NCI-H226 (cell line): Measurements from ENCODE around the gene GPRC6A.
"Not testable (repeated sequence)": the region's sequence is repeated elsewhere in the genome, so short reads cannot be mapped to it uniquely, and the experiment has no call there.

Experiments
- DNase-seq: peaks from one replicate; pipeline ENCODE4 v3.0.0-alpha.2; 2015

The GPRC6A gene, protein sequence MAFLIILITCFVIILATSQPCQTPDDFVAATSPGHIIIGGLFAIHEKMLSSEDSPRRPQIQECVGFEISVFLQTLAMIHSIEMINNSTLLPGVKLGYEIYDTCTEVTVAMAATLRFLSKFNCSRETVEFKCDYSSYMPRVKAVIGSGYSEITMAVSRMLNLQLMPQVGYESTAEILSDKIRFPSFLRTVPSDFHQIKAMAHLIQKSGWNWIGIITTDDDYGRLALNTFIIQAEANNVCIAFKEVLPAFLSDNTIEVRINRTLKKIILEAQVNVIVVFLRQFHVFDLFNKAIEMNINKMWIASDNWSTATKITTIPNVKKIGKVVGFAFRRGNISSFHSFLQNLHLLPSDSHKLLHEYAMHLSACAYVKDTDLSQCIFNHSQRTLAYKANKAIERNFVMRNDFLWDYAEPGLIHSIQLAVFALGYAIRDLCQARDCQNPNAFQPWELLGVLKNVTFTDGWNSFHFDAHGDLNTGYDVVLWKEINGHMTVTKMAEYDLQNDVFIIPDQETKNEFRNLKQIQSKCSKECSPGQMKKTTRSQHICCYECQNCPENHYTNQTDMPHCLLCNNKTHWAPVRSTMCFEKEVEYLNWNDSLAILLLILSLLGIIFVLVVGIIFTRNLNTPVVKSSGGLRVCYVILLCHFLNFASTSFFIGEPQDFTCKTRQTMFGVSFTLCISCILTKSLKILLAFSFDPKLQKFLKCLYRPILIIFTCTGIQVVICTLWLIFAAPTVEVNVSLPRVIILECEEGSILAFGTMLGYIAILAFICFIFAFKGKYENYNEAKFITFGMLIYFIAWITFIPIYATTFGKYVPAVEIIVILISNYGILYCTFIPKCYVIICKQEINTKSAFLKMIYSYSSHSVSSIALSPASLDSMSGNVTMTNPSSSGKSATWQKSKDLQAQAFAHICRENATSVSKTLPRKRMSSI

DNA sequence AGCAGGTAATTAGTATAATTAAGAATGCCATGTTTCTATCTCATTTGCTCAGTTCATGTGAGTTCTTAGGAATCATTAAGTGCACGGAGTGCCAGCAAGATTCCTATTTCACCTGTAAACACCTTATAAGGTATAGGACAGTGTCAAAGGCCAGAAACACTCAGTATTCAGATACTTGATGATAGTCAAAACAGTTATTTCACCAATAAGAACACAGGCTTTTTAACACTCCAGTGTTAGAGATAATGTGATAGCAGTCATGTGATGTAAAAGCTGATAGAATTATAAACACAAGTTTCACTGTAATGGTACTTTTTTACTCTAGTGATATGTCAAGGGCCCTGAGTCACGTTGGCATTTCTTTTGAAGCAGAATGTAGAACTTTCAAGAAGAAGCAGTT, at the start of gene GPRC6A:
Gene GPRC6A, minus strand, starts transcription at position 101 of the 400 bp plus-strand sequence. Its CDS starts 70 bp downstream, at position 31.
- DNase-seq = no peak

DNA sequence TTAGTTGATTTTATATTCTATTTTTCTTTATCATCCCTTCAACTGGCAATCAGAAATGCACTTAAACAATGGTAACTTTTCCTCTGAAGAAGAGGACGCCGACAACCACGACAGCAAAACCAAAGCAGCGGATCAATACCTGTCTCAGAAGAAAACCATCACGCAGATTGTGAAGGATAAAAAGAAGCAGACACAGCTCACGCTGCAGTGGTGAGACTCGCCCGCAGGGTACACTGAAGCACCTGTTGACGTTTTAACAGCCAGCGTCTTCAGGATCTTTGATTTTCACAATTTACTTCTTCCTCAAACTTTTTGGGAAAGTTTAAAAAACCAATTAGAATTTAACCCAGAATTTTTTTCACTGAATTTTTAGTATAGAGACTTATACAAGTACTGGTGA, 48.9 kb upstream of the GPRC6A start:
- DNase-seq = no peak

DNA sequence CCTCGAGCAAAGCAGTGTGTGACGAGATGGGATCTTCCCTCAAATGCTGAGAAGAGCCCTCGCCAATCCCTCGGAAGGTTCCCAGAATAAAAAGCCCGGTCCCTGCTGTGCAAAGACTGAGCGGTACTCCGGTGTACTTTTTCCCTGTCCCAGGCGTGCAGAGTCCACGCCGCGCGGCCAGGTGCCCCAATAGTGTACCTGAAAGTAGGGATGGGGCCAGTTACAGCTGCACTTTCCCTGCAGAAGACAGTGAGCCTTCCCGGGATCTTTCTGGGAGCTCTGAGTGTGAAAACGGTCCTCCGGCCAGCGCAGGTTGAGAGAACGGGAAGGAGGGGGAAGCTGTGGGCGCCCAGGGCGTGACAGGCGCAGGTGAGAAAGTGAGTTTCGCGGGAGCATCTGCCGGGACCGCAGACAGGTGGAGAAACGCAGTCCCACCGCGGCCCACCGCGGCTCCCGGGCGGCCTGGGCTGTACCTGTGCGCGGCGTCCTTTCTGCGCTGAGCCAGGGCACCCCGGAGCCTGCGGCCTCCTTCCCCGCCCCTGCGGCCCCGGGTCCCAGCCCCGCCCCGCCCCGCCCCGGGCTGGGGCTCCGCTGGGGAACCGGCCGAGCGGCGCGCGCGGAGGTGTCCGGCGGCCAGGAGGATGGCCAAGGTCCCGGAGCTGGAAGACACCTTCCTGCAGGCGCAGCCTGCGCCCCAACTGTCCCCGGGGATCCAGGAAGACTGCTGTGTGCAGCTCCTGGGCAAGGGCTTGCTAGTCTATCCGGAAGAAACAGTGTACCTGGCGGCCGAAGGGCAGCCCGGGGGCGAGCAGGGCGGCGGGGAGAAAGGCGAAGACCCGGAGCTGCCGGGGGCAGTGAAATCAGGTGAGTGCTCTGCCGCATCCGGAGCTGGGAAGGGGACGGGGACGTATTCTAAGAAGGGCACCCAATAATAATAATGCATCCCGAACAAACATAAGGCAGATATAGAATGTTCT, 48.0 kb upstream of the GPRC6A start, which contains the start of gene RFX6:
Gene RFX6, plus strand, starts transcription at position 608 of the 977 bp plus-strand sequence. Its CDS starts 34 bp downstream, at position 642.
- no peak for DNase-seq

DNA sequence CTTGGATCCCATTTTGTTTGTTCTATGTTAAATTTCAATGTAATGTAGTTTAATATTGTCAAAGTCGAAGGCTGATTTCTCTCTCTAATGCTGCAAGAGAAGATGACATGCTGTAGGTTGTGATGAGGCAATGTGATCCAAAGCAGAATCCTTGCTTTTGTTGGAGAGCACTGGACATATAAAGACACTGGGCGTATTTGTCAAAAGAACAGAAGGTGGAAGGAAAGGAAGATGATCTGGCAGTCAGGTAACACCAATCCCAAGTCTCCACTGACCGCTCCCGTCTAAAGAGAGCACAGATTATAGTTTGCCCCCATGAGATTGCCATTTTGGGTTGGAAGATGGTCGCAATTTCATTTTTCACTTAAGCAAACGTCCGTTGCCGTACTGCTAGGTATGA, 47.2 kb upstream of the GPRC6A start:
- DNase-seq = no peak

DNA sequence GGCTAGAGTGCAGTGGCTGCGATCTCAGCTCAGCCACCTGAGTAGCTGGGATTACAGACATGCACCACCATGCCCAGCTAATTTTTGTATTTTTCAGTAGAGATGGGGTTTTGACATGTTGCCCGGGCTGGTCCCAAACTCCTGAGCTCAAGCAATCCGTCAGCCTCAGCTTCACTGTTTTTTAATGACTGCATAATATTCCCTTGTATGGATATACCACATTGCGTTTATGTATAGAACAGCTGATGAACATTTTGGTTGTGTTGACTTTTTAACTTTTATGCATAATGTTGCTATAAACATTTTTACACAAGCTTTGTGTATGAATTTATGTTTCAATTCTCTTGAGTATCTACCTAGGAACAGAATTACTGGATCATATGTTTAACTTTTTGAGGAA, 43.9 kb upstream of the GPRC6A start:
- no peak for DNase-seq

DNA sequence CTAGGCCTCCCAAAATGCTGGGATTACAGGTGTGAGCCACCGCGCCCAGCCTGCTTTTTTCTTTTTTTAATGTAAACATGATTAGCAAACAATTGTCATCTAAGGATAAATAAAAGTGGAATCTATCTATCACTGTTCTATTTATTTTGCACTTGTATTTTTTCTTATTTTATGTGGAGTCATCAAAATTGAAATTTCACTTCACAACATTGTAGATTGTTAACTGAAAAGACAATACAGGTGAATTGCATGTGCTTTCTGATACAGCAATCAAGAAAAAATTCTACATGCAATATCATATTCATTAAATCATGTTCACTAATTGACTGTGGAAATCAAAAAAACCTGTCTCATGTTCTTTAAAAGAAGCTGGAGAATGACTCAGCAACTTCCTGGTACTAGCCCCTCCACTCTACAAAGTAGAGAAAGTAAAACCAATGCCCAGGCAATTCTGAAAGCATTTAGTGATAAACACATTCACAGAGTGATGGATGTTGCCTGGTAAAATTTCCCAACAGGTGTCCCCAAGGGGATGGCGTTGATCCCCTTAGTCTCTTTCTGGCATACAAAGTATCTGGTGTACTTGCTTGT, 37.5 kb upstream of the GPRC6A start:
- no peak for DNase-seq

DNA sequence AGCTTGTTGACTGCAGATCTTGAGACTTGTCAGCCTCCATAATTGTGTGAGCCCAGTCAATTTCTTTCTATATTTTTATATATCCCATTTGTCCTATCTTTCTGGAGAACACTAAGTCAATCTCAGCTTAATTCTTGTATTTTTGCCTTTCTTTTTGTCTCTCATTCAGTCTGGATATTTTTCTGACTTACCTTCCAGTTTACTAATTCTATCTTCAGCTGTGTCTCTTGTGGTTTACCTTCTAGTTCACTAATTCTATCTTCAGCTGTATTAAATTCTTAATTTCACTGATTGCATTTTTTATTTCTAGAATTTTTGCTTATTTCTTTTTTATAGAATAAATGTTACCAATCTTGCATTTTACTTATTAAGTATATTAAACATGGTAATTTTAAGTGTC, 30.4 kb upstream of the GPRC6A start:
- DNase-seq = no peak

DNA sequence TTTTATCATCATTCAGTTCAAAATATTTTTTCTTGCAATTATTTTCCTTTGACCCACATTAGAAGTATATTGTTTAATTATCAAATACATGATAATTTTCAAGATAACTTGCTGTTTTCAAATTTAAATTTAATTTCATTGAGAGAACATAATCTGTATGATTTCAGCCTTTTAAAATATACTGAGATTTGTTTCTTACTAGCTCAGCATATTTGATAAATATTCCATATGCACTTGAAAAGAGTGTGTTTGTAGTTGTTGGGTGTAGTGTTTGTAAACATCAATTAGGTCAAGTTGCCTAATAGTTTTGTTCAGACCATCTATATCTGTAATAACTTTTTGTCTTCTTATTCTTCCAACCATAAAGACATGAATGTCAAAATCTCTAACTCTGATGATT, 29.2 kb upstream of the GPRC6A start:
- DNase-seq = no peak

DNA sequence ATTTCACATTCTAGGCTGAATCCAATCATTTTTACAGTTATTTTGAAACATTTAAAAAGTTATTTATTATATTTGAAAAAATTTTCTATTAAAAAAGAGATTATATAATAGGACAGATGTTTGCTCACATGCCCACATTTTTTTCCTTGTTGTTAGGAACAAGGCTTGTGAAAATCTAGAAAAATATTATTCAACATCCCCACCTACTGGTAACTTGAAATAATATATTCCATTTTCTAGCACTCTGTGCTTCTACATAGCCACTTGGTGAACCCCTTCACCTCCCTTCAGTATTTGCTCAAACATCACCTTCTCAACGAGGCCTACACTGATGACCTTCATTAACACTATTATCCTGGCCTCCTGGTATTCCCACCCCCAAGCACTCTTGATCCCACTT, 18.3 kb upstream of the GPRC6A start:
- DNase-seq = peak; percentile 10

DNA sequence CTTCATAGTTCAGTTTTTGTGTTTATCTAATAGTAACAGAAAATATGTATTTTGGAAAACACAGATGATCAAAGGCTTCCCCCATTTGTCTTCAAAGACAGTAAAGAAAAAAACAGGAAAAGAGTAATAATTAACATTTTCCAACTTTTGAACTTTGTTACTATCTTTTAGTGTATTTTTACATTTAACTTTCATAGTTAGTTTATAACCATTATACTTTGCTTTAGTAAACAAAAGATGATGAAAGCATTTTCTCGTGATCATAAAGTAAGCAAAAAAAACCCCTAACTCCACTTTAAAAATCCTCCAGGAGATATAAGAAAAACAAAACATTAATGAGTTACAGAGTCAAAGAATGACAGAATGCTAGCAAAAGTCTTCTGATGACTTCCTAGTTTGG, 13.6 kb upstream of the GPRC6A start:
- DNase-seq = no peak

DNA sequence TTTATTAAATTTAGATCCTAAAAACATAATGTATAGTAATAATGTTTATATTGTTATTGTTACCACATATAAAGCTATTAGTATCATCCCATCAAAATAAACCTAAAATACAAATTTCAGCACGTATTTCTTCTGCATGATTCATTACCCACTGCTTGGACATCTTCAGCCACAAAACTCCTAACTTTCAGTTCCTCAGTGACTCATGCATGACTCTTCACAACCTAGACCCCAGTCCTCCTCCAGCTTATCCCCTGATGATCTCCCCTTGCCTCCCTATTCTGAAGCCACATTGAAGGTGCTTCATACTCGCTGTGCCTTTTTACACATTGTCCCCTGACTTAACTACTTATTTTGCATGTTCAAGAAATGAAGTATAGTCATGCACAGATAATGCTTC, 11.2 kb upstream of the GPRC6A start:
- peak; percentile 45 for DNase-seq

DNA sequence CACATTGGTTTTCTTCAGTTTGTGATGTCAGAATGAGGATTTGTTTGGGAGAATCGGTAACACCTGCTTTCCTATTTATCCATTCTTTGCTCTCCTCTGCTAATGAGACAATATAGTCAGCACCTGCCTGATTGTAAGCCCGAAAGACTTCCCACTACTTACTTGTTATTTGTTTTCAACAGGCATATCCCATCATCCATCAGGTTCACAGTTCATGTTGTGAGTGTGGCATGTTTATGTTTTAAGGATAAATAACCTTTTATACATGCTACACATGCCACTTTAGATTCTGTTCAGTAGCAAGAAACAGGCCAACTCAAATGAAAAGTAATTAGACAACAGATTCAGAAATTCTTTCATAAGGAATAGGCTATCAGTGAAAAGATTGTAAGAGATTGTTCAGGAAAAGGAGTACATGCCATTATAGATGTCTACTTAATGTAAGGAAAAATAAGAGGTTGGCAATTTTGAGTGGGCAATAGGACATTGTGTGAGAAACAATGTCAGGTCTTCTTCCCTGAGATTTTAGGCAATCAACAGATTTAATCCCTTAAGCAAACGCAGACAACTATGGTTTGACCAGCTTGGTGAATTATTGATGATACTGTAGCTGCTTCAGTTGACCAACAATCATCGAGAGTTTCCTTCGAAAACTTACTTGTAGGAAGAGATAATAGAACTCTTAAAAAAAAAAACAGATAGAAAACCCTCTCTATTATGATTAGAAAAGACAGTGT, 7.9 kb upstream of the GPRC6A start:
- no peak for DNase-seq

DNA sequence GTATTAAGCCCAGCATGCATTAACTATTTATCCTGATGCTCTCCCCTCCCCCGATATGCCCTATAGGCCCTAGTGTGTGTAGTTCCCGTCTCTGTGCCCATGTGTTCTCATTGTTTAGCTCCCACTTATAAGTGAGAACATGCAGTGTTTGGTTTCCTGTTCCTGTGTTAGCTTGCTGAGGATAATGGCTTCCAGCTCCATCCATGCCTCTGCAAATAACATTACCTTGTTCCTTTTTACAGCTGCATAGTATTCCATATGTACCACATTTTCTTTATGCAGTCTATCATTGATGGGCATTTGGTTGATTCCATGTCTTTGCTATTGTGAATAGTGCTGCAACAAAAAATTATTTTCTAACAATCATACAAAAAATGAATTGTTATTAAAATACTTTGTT, 5.6 kb upstream of the GPRC6A start:
- DNase-seq = not testable (repeated sequence)

DNA sequence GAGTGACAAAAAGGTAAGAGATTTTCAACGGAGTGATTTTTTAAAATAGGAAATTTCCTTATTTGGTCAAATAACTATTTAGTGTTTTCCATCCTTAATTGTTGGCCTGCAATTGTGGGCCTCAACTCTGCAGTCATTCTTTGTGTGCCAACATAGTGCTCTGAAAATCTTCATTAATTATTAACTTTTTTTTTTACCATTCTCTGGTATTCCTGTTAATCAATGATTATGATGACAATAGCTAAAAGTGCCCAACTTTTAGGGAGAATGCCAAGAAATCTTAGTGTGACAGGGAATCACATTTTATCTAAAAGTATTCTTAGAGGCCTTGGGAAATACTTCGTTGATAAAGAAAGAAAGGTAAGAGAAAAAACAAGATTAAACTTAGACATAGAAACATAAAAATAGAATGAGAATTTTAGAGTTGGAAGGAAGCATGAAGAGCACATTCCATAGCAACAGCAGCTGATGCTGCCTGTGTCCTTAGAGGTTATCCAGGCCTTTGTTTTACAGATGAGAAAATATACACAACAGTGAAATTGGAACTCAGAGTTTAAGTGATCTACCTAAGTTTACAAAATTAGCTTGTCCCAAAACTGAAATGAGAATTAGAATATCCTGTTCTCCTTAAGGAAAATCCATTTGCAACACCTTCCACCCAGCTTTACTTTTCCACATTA, 1.2 kb downstream of the GPRC6A start:
- DNase-seq = no peak

DNA sequence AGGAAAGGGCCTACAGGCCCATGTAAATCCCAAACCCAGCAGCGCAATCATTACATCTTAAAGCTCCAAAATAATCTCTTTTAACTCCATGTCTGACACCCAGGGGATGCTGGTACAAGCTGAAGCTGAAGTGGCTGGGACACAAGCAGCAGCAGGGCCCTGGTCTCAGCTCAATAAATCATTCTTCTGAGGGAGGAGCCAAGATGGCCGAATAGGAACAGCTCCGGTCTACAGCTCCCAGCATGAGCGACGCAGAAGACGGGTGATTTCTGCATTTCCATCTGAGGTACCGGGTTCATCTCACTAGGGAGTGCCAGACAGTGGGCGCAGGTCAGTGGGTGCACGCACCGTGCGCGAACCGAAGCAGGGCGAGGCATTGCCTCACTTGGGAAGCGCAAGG, 12.5 kb downstream of the GPRC6A start:
- DNase-seq = not testable (repeated sequence)

DNA sequence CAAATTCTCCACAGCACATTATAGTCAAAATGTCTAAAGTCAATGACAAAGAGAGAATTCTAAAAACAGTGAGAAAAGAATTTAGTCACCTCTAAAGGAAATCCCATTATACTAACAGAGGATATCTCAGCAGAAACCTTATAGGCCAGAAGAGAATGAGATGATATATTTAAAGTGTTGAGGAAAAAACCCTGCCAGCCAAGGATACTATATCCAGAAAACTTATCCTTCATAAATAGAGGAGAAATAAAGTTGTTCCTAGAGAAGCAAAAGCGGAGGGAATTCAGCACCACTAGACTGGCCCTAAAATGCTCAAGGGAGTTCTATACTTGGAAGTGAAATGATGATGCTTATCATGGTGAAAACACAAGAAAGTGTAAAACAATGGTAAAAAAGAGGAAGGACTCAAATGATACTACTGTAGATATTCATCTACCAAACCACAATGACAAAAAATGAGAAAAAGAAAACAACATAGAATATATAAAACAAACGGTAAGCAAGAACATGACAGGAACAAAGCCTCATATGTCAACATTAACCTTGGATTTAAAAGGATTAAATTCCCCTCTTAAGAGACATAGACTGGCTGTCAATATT, 16.7 kb downstream of the GPRC6A start:
- DNase-seq = no peak

DNA sequence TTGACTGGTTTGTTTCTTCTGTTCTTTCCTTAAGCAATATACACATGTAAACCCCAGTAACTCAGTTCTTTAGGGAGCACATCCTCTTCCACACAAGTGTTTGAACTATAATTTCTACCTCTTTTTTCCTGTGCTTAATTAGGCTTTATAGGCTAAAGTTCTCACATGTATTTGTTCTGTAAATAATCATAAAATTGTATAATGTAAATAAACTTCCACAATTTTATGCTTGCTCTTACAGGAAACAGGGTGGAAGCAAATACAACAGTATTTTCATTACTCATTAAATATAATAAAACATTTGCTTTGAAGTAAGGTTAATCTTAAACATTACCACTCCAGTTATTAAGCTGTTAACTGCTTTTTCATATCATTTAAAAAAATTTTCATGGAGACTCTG, 26.9 kb downstream of the GPRC6A start:
- DNase-seq = no peak

DNA sequence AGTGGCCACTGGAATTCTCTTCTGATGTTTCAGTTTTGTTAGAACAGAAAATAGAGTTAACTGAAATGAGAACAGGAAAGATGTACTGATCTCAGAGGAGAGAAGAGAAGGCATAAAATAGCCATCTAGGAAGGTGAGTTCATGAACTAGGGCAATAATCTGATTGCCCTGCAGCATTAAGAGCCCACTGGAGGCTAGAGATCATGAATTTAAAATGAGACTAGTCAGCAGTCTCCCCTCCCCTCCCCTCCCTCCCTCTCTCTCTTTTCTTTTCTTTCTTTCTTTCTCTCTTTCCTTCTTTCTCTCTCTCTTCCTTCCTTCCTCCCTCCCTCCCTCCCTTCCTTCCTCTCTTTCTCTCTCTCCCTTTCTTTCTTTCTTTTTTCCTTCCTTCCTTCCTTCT, 28.9 kb downstream of the GPRC6A start:
- no peak for DNase-seq

DNA sequence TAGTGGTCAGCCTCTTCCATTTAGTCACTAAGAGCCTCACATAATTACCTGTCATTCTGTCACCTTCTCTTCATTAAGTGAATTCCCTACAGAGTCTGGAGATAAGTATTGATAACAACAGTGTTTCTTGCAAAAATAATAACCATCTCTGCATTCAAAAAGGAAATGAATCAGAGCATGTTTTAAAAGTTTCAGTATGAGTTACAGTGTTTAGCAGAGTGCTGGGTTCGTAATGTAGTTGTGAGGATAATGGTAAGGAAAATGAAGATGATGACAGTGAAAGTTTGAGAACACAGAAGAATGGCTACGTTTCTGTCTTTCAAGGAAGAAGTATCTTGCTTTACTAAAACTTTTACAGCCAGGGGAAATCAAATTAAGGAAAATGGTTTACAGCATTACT, 31.3 kb downstream of the GPRC6A start:
- DNase-seq = no peak

DNA sequence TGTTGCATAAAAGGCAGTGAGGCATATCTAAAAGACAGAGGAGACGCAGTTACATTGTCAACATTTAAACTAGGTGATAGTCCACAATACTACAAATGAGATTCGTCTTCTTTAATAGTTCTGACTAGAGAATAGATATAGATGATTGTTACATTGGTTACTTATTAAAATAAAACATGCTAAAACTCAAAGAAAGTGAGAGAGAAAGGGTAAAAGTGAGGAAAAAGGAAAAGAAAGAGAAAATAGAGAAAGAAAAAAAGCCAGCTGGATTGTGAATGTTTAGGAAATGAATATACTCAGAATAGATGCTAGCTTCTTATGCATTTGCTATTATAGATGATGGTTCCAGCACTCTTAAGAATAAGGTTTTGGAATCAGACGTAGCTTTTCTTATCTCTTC, 35.7 kb downstream of the GPRC6A start:
- no peak for DNase-seq
